ENCODE results near the gene HOXD3. TPM values are rescaled to one million over a fixed set of nuclear protein-coding genes. Genes with fewer than 3 reads are reported as not detected.

HOXD3 gene
- total RNA-seq, 1 experiment from 2014 or later: not detected

GRCh38 chr2:176124110-176124946 lies 32.8 kb upstream of the HOXD3 start:
- CTCF ChIA-PET: interaction anchor here (0.6 to 4.4 kb wide), 6 partner anchors 343 to 1025 kb away, joined by 3 to 100 read pairs (median 3); no protein-coding TSS in a partner anchor
- Mint-ChIP-seq H3K27ac (ENCODE audit: low read depth, unreplicated experiment) (no peak overlapping the region), H3K27me3 (ENCODE audit: insufficient read depth, unreplicated experiment) (peaks cover 26% of the 10 kb centered on the region), H3K36me3 (ENCODE audit: insufficient read depth, unreplicated experiment) (no peaks in the 10 kb centered on the region), H3K9me3 (ENCODE audit: unreplicated experiment) (no peaks in the 10 kb centered on the region), H3K4me3 (ENCODE audit: unreplicated experiment) (no peak overlapping the region), H3K4me1 (ENCODE audit: insufficient read depth, unreplicated experiment) (no peaks in the 10 kb centered on the region)
- TF ChIP-seq, protein P1, sequence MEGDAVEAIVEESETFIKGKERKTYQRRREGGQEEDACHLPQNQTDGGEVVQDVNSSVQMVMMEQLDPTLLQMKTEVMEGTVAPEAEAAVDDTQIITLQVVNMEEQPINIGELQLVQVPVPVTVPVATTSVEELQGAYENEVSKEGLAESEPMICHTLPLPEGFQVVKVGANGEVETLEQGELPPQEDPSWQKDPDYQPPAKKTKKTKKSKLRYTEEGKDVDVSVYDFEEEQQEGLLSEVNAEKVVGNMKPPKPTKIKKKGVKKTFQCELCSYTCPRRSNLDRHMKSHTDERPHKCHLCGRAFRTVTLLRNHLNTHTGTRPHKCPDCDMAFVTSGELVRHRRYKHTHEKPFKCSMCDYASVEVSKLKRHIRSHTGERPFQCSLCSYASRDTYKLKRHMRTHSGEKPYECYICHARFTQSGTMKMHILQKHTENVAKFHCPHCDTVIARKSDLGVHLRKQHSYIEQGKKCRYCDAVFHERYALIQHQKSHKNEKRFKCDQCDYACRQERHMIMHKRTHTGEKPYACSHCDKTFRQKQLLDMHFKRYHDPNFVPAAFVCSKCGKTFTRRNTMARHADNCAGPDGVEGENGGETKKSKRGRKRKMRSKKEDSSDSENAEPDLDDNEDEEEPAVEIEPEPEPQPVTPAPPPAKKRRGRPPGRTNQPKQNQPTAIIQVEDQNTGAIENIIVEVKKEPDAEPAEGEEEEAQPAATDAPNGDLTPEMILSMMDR (IDR thresholded peaks at IDR 0.05; ENCODE audit: unreplicated experiment): no peak
- POLR2A ChIA-PET: interaction anchor here (0.5 kb wide), 1 partner anchor 400 kb away, joined by 3 read pairs; no protein-coding TSS in a partner anchor
- DNase-seq (ENCODE audit: unreplicated experiment): no peak
- intact Hi-C loops (cut with micrococcal nuclease): no loop called here
- no TSS peak for BruUV-seq (replicated peaks)

- ChIA-PET CTCF (interaction anchor here (0.5 to 4.4 kb wide), 14 partner anchors 9 to 1036 kb away, joined by 3 to 100 read pairs (median 6); no protein-coding TSS in a partner anchor), POLR2A (interaction anchor here (0.5 to 0.6 kb wide), 3 partner anchors 195 to 1013 kb away, joined by 3 read pairs; no protein-coding TSS in a partner anchor)
- no peak overlapping the region for H3K27ac Mint-ChIP-seq (ENCODE audit: low read depth, unreplicated experiment)
- no TSS peak for BruUV-seq (replicated peaks)
- TF ChIP-seq, protein P1 (IDR thresholded peaks at IDR 0.05; ENCODE audit: unreplicated experiment): no peak
- H3K9me3 Mint-ChIP-seq (ENCODE audit: unreplicated experiment): no peaks in the 10 kb centered on the region
- intact Hi-C loops (cut with micrococcal nuclease): loop anchor here (5.0 kb wide), 1 partner anchor 1037 kb away; no protein-coding TSS in a partner anchor
- no peak overlapping the region for H3K4me3 Mint-ChIP-seq (ENCODE audit: unreplicated experiment)
- no peak for DNase-seq (ENCODE audit: unreplicated experiment)
- no peaks in the 10 kb centered on the region for H3K36me3 Mint-ChIP-seq (ENCODE audit: insufficient read depth, unreplicated experiment)
- H3K4me1 Mint-ChIP-seq (ENCODE audit: insufficient read depth, unreplicated experiment): no peaks in the 10 kb centered on the region
- peaks cover 18% of the 10 kb centered on the region for H3K27me3 Mint-ChIP-seq (ENCODE audit: insufficient read depth, unreplicated experiment)
Observed at GRCh38 chr2:176124947-176125771, 31.9 kb upstream of the HOXD3 start.

- TF ChIP-seq, protein P1 (IDR thresholded peaks at IDR 0.05; ENCODE audit: unreplicated experiment): no peak
- peaks cover 13% of the 10 kb centered on the region for H3K27me3 Mint-ChIP-seq (ENCODE audit: insufficient read depth, unreplicated experiment)
- no peak for DNase-seq (ENCODE audit: unreplicated experiment)
- H3K9me3 Mint-ChIP-seq (ENCODE audit: unreplicated experiment): no peaks in the 10 kb centered on the region
- H3K4me3 Mint-ChIP-seq (ENCODE audit: unreplicated experiment): no peak overlapping the region
- no TSS peak for BruUV-seq (replicated peaks)
- H3K27ac Mint-ChIP-seq (ENCODE audit: low read depth, unreplicated experiment): no peak overlapping the region
- CTCF ChIA-PET: interaction anchor here (0.5 to 4.4 kb wide), 14 partner anchors 8 to 1035 kb away, joined by 3 to 100 read pairs (median 16); no protein-coding TSS in a partner anchor
- H3K36me3 Mint-ChIP-seq (ENCODE audit: insufficient read depth, unreplicated experiment): no peaks in the 10 kb centered on the region
- intact Hi-C loops (cut with micrococcal nuclease): loop anchor here (2.0 to 5.0 kb wide), 2 partner anchors 1023 to 1037 kb away; no protein-coding TSS in a partner anchor
- no peaks in the 10 kb centered on the region for H3K4me1 Mint-ChIP-seq (ENCODE audit: insufficient read depth, unreplicated experiment)
- POLR2A ChIA-PET: interaction anchor here (0.6 kb wide), 1 partner anchor 1012 kb away, joined by 3 read pairs; no protein-coding TSS in a partner anchor
Observed at GRCh38 chr2:176125772-176126054, 31.4 kb upstream of the HOXD3 start.

All from MCF 10A (cell line).